Vagina (tissue), 2 donors: Measurements from ENCODE around the gene CLUH. TPM values are rescaled to one million over a fixed set of nuclear protein-coding genes. Genes with fewer than 3 reads are reported as not detected.
"Not testable (repeated sequence)": the region's sequence is repeated elsewhere in the genome, so short reads cannot be mapped to it uniquely, and the experiment has no call there.

Source experiments
- DNase-seq, 2 donors: peaks; one replicate each; pipeline ENCODE4 v3.0.0-alpha.2; 2017; ENCODE audit errors: extremely low spot score in 2 of 2
- H3K27ac ChIP-seq: fragments of 200-600 bp; sonication (generic); one replicate; pipeline ENCODE4 v1.5.1; 2019
- H3K27me3 ChIP-seq: fragments of 200-600 bp; sonication (generic); one replicate; pipeline ENCODE4 v1.5.1; 2019
- H3K36me3 ChIP-seq, 2 donors: fragments of 200-600 bp; sonication (generic); one replicate each; pipeline ENCODE4 v1.5.1; 2017 to 2019
- H3K4me1 ChIP-seq: fragments of 200-600 bp; sonication (generic); one replicate; pipeline ENCODE4 v1.5.1; 2019
- H3K4me3 ChIP-seq, 2 donors: fragments of 200-600 bp; sonication (generic); 1 replicate in 1 of 2; 2 replicates in 1 of 2; pipeline ENCODE4 v1.5.1; 2016 to 2019
- H3K9me3 ChIP-seq: fragments of 200-600 bp; sonication (generic); one replicate; pipeline ENCODE4 v1.5.1; 2019
- CTCF ChIP-seq, 3 experiments: fragments of 450-650 bp in 2 of 3; fragments of 200-600 bp in 1 of 3; sonication (generic) in 1 of 3; IDR thresholded peaks; one replicate each; pipeline ENCODE4 v1.5.1; 2017 to 2019; ENCODE audit warnings: antibody characterized with exemption in 3 of 3, mild to moderate bottlenecking in 2 of 3, moderate library complexity in 2 of 3
- POLR2A ChIP-seq, 2 donors: fragments of 450-650 bp; IDR thresholded peaks; one replicate each; pipeline ENCODE4 v1.6.1; 2017; ENCODE audit warnings: antibody characterized with exemption in 2 of 2, mild to moderate bottlenecking in 2 of 2, moderate library complexity in 2 of 2
- POLR2AphosphoS5 ChIP-seq, 2 donors: sonication (generic); formaldehyde crosslinking; IDR thresholded peaks; one replicate each; pipeline ENCODE4 v1.9.0; 2017; ENCODE audit warnings: antibody characterized with exemption in 2 of 2, mild to moderate bottlenecking in 2 of 2, low read depth in 1 of 2; ENCODE audit not compliant: insufficient read depth in 1 of 2
- intact Hi-C: fragments of 100-400 bp; cut with DNase I; formaldehyde crosslinking; loops from one replicate; pipeline ENCODE4 v1.15.1; 2023
- total RNA-seq: library from RNA; depleted of rRNA; stranded (reverse); fragments of >200 nt; gene quantifications from one replicate; pipeline ENCODE4 v1.2.3, GENCODE V29; 2016

Gene CLUH
- total RNA-seq, 1 donor from 2014 or later: 52.3 TPM

- H3K27ac ChIP-seq: no peak overlapping the region
- H3K4me1 ChIP-seq: peaks cover 10% of the 10 kb centered on the region
- no peaks in the 10 kb centered on the region for H3K27me3 ChIP-seq
- no peak overlapping the region for H3K4me3 ChIP-seq
- no peak for TF ChIP-seq POLR2A (IDR thresholded peaks at IDR 0.05)
- no peak for TF ChIP-seq POLR2AphosphoS5 (IDR thresholded peaks at IDR 0.05; ENCODE audit: insufficient read depth in 1 of 2, low read depth in 1 of 2)
- TF ChIP-seq CTCF (IDR thresholded peaks at IDR 0.05): no peak
- no peak for DNase-seq
- no peaks in the 10 kb centered on the region for H3K9me3 ChIP-seq
- intact Hi-C loops: no loop called here
- H3K36me3 ChIP-seq: peaks cover 0 to 62% of the 10 kb centered on the region in 2 donors
Measured at GRCh38 chr17:2701996-2702741, 9.4 kb downstream of the CLUH start.

- peaks cover 0 to 70% of the 10 kb centered on the region in 2 donors for H3K36me3 ChIP-seq
- no peak overlapping the region for H3K27ac ChIP-seq
- intact Hi-C loops: no loop called here
Measured at GRCh38 chr17:2701161-2701995, 10.2 kb downstream of the CLUH start.

GRCh38 chr17:2700491-2701141 lies 10.9 kb downstream of the CLUH start:
- intact Hi-C loops: no loop called here
- H3K36me3 ChIP-seq: peaks cover 0 to 78% of the 10 kb centered on the region in 2 donors

More at GRCh38 chr17:2701161-2701995, 10.2 kb downstream of the CLUH start:
- no peak for DNase-seq
- Histone ChIP-seq H3K9me3 (no peaks in the 10 kb centered on the region), H3K4me1 (peaks cover 6% of the 10 kb centered on the region), H3K4me3 (no peak overlapping the region), H3K27me3 (no peaks in the 10 kb centered on the region)
- TF ChIP-seq CTCF (IDR thresholded peaks at IDR 0.05): no peak
- TF ChIP-seq POLR2AphosphoS5 (IDR thresholded peaks at IDR 0.05; ENCODE audit: insufficient read depth in 1 of 2, low read depth in 1 of 2): no peak
- TF ChIP-seq POLR2A (IDR thresholded peaks at IDR 0.05): no peak

DNA sequence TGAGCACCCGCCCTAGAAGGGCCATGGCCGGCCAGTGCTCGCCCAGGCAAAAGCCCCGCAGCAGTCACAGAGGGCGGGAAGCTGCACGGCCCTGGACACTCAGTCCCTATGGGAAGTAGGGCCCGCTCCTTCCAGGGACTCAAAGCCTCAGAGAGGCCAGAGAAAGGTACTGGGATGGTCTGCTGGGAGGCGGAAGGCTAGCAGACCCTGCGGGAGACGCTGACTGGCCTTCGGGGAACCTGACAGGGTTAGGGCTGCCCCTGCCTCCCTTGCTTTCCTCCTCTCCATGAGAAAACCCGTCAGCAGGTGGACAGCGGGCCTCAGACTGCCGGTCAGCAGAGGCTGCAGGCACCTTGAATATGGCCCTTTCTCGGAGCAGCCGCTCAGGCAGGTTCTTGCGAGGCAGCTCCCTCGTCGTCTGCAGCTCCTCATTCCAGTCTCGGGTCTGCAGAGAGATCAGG lies 11.5 kb downstream of the CLUH start:
- Histone ChIP-seq H3K4me1 (no peaks in the 10 kb centered on the region), H3K27me3 (no peaks in the 10 kb centered on the region), H3K27ac (no peak overlapping the region), H3K4me3 (no peak overlapping the region), H3K36me3 (peaks cover 0 to 83% of the 10 kb centered on the region in 2 donors), H3K9me3 (no peaks in the 10 kb centered on the region)
- DNase-seq: no peak
- TF ChIP-seq POLR2A (IDR thresholded peaks at IDR 0.05) (no peak), CTCF (IDR thresholded peaks at IDR 0.05) (no peak), POLR2AphosphoS5 (IDR thresholded peaks at IDR 0.05; ENCODE audit: insufficient read depth in 1 of 2, low read depth in 1 of 2) (no peak)
- intact Hi-C loops: no loop called here

More at GRCh38 chr17:2700491-2701141, 10.9 kb downstream of the CLUH start:
- Histone ChIP-seq H3K27ac (no peak overlapping the region), H3K4me1 (peaks cover under 1% of the 10 kb centered on the region), H3K9me3 (no peaks in the 10 kb centered on the region), H3K27me3 (no peaks in the 10 kb centered on the region), H3K4me3 (no peak overlapping the region)
- DNase-seq: no peak
- TF ChIP-seq POLR2A (IDR thresholded peaks at IDR 0.05) (no peak), CTCF (IDR thresholded peaks at IDR 0.05) (no peak), POLR2AphosphoS5 (IDR thresholded peaks at IDR 0.05; ENCODE audit: insufficient read depth in 1 of 2, low read depth in 1 of 2) (no peak)

DNA sequence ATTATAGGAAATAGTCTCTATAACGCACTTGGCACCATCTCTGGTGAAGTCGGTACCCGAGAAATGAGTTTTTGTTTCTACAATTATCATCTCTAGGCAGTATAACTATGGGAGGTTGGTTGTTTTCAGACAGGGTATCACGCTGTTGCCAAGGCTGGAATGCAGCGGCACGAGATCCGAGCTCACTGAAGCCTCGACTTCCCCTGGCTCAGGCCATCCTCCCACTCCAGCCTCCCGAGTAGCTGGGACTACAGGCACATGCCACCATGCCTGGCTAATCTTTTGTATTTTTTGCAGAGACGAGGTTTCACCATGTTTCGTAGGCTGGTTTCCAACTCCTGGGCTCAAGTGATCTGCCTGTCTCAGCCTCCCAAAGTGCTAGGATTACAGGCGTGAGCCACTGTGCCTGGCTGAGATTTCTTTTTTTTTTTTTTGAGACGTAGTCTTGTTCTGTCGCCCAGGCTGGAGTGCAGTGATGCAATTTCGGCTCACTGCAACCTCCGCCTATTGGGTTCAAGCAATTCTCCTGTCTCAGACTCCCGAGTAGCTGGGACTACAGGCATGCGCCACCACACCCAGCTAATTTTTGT lies 12.3 kb downstream of the CLUH start:
- DNase-seq: not testable (repeated sequence)

More for the DNA sequence above, 12.3 kb downstream of the CLUH start:
- H3K9me3 ChIP-seq, H3K27me3 ChIP-seq, H3K27ac ChIP-seq, H3K4me3 ChIP-seq, intact Hi-C loops, H3K4me1 ChIP-seq: not testable (repeated sequence)
- H3K36me3 ChIP-seq: peaks cover 0 to 91% of the 10 kb centered on the region in 2 donors
